PC-9 (cell line): ENCODE measurements around the gene LMOD3. TPM values are rescaled to one million over a fixed set of nuclear protein-coding genes. Genes with fewer than 3 reads are reported as not detected.

ENCODE experiments used
- BruUV-seq: library from RNA; stranded (reverse); fragments of 400-500 nt; replicated peaks from 2 replicates; lab custom pipeline; 2021; lab: Mats Ljungman, UMichigan
- CTCF ChIA-PET: fragments of 300-600 bp; sonication (Branson Sonifier 250); formaldehyde crosslinking; loops from one replicate; lab custom pipeline; 2022; ENCODE audit warnings: antibody characterized with exemption; lab: Charles Lee
- POLR2A ChIA-PET: fragments of 300-600 bp; sonication (Branson Sonifier 250); formaldehyde crosslinking; loops from one replicate; lab custom pipeline; 2022; ENCODE audit warnings: antibody characterized with exemption; ENCODE audit not compliant: unreplicated experiment; lab: Charles Lee
- DNase-seq, 2 experiments: peaks; one replicate each; pipeline versions ENCODE4 v3.0.0 to v3.0.0-alpha.2; 2015 to 2022; ENCODE audit warnings: mixed read lengths in 1 of 2
- H2AFZ ChIP-seq: fragments of 200-600 bp; sonication (generic); 2 replicates; pipeline ENCODE4 v1.8.1; 2017; ENCODE audit warnings: antibody characterized with exemption
- H3F3A ChIP-seq: fragments of 200-600 bp; sonication (generic); 2 replicates; pipeline ENCODE4 v1.8.1; 2017; ENCODE audit warnings: antibody characterized with exemption, mild to moderate bottlenecking, low read depth; ENCODE audit not compliant: insufficient read depth
- H3K27ac ChIP-seq: fragments of 200-600 bp; sonication (generic); 2 replicates; pipeline ENCODE4 v1.6.1; 2016; ENCODE audit warnings: mixed run types
- H3K27me3 ChIP-seq: fragments of 200-600 bp; sonication (generic); 2 replicates; pipeline ENCODE4 v1.6.1; 2016; ENCODE audit warnings: low read depth, mixed run types; ENCODE audit not compliant: insufficient read depth
- H3K36me3 ChIP-seq: fragments of 200-600 bp; sonication (generic); 2 replicates; pipeline ENCODE4 v1.6.1; 2016; ENCODE audit warnings: low read depth, mixed run types
- H3K4me1 ChIP-seq: fragments of 200-600 bp; sonication (generic); replicated peaks from 2 replicates; pipeline ENCODE4 v1.6.1; 2016; ENCODE audit warnings: mixed run types; ENCODE audit not compliant: insufficient read depth
- H3K4me2 ChIP-seq: fragments of 200-600 bp; sonication (generic); 2 replicates; pipeline ENCODE4 v1.6.1; 2017; ENCODE audit warnings: mixed run types
- H3K4me3 ChIP-seq: fragments of 200-600 bp; sonication (generic); 2 replicates; pipeline ENCODE4 v1.6.1; 2016; ENCODE audit warnings: mixed run types
- H3K79me2 ChIP-seq: fragments of 200-600 bp; sonication (generic); 2 replicates; pipeline ENCODE4 v1.6.1; 2017; ENCODE audit warnings: low read depth, mixed run types
- H3K9me2 ChIP-seq: fragments of 200-600 bp; sonication (generic); 2 replicates; pipeline ENCODE4 v1.8.1; 2017; ENCODE audit warnings: mild to moderate bottlenecking; ENCODE audit not compliant: insufficient read depth
- H3K9me3 ChIP-seq: fragments of 200-600 bp; sonication (generic); 2 replicates; pipeline ENCODE4 v1.8.1; 2016; ENCODE audit warnings: low read depth; ENCODE audit not compliant: insufficient read depth
- H4K20me1 ChIP-seq: fragments of 200-600 bp; sonication (generic); 2 replicates; pipeline ENCODE4 v1.8.1; 2017; ENCODE audit not compliant: insufficient read depth
- EZH2 ChIP-seq: fragments of 200-600 bp; sonication (generic); IDR thresholded peaks from 2 replicates; pipeline ENCODE4 v1.8.0; 2017; ENCODE audit warnings: antibody characterized with exemption, low read depth
- intact Hi-C: fragments of 100-400 bp; cut with micrococcal nuclease; formaldehyde crosslinking; loops from one replicate; pipeline ENCODE4 v1.10.0; 2022; ENCODE audit not compliant: unreplicated experiment
- total RNA-seq: library from RNA; stranded (reverse); gene quantifications from 2 replicates; pipeline ENCODE4 v1.2.3, GENCODE V29; 2021
- TF ChIP-seq, protein P1 (sequence below): fragments of 200-600 bp; sonication (generic); conservative IDR thresholded peaks from 2 replicates; pipeline ENCODE4 v1.6.1; 2017; ENCODE audit warnings: mixed run types, antibody characterized with exemption, mild to moderate bottlenecking, moderate library complexity

The LMOD3 gene
- total RNA-seq, 1 experiment from 2014 or later, result not detected

DNA sequence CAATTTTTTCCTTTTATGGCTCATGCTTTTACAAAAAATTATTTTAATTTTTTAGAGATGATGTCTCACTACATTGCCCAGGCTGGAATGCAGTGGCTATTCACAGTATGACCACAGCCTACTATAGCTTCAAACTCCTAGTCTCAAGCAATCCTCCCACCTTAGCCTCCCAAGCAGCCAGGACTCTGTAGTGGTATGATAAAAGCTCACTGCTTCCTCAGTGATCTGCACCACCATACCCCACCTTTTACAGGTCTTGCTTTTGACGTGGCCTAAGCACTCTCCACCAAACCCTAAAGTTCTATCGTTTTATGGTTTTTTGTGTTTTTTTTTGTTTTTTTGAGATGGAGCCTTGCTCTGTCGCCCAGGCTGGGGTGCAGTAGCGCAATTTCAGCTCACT is 56.3 kb downstream of the LMOD3 start:
- CTCF ChIA-PET, result no interaction called here
- POLR2A ChIA-PET, result no interaction called here

GRCh38 chr3:69065318-69065964 is 57.0 kb downstream of the LMOD3 start:
- no peaks in the 10 kb centered on the region; the same call in 1 of the 2 replicates for H3K36me3 ChIP-seq
- no TSS peak for BruUV-seq

More for the DNA sequence above, 56.3 kb downstream of the LMOD3 start:
- H2AFZ ChIP-seq, result no peak overlapping the region
- H3K4me2 ChIP-seq, result no peak overlapping the region
- H4K20me1 ChIP-seq, result no peaks in the 10 kb centered on the region
- H3K27me3 ChIP-seq, result no peaks in the 10 kb centered on the region
- intact Hi-C loops, result no loop called here
- H3K36me3 ChIP-seq, result no peaks in the 10 kb centered on the region; the same call in 1 of the 2 replicates
- H3K4me3 ChIP-seq, result no peak overlapping the region
- H3F3A ChIP-seq, result no peaks in the 10 kb centered on the region
- H3K9me3 ChIP-seq, result no peaks in the 10 kb centered on the region
- no peak for DNase-seq
- no peaks in the 10 kb centered on the region for H3K79me2 ChIP-seq
- no peak overlapping the region for H3K27ac ChIP-seq
- no TSS peak for BruUV-seq
- TF ChIP-seq EZH2, result no peak
- TF ChIP-seq, protein P1, sequence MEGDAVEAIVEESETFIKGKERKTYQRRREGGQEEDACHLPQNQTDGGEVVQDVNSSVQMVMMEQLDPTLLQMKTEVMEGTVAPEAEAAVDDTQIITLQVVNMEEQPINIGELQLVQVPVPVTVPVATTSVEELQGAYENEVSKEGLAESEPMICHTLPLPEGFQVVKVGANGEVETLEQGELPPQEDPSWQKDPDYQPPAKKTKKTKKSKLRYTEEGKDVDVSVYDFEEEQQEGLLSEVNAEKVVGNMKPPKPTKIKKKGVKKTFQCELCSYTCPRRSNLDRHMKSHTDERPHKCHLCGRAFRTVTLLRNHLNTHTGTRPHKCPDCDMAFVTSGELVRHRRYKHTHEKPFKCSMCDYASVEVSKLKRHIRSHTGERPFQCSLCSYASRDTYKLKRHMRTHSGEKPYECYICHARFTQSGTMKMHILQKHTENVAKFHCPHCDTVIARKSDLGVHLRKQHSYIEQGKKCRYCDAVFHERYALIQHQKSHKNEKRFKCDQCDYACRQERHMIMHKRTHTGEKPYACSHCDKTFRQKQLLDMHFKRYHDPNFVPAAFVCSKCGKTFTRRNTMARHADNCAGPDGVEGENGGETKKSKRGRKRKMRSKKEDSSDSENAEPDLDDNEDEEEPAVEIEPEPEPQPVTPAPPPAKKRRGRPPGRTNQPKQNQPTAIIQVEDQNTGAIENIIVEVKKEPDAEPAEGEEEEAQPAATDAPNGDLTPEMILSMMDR, result no peak
- no peaks in the 10 kb centered on the region for H3K9me2 ChIP-seq
- no peaks in the 10 kb centered on the region for H3K4me1 ChIP-seq

GRCh38 chr3:69063636-69064035 is 58.8 kb downstream of the LMOD3 start:
- TF ChIP-seq, protein P1, result no peak
- no peak for TF ChIP-seq EZH2
- no peaks in the 10 kb centered on the region for H3K4me1 ChIP-seq
- no peak for DNase-seq
- H2AFZ ChIP-seq, result no peak overlapping the region
- H3K4me3 ChIP-seq, result no peak overlapping the region
- no peaks in the 10 kb centered on the region for H3K9me3 ChIP-seq
- no peaks in the 10 kb centered on the region for H3F3A ChIP-seq
- H3K9me2 ChIP-seq, result no peaks in the 10 kb centered on the region
- no peak overlapping the region for H3K4me2 ChIP-seq
- H3K27ac ChIP-seq, result no peak overlapping the region
- BruUV-seq, result no TSS peak
- ChIA-PET CTCF (no interaction called here), POLR2A (interaction anchor here (0.7 kb wide), 1 partner anchor 22 kb away, joined by 3 read pairs; no protein-coding TSS in a partner anchor)
- intact Hi-C loops, result no loop called here
- H3K36me3 ChIP-seq, result no peaks in the 10 kb centered on the region; the same call in 1 of the 2 replicates
- no peaks in the 10 kb centered on the region for H4K20me1 ChIP-seq
- no peaks in the 10 kb centered on the region for H3K79me2 ChIP-seq
- no peaks in the 10 kb centered on the region for H3K27me3 ChIP-seq

More at GRCh38 chr3:69065318-69065964, 57.0 kb downstream of the LMOD3 start:
- H3K4me3 ChIP-seq, result no peak overlapping the region
- CTCF ChIA-PET, result no interaction called here
- H3K4me2 ChIP-seq, result no peak overlapping the region
- POLR2A ChIA-PET, result no interaction called here
- intact Hi-C loops, result no loop called here
- TF ChIP-seq, protein P1, result no peak
- TF ChIP-seq EZH2, result no peak
- no peak overlapping the region for H3K27ac ChIP-seq
- no peaks in the 10 kb centered on the region for H3K27me3 ChIP-seq
- H4K20me1 ChIP-seq, result no peaks in the 10 kb centered on the region
- DNase-seq, result no peak
- H3K79me2 ChIP-seq, result no peaks in the 10 kb centered on the region
- no peak overlapping the region for H2AFZ ChIP-seq
- H3K9me3 ChIP-seq, result no peaks in the 10 kb centered on the region
- H3K4me1 ChIP-seq, result no peaks in the 10 kb centered on the region
- H3F3A ChIP-seq, result no peaks in the 10 kb centered on the region
- no peaks in the 10 kb centered on the region for H3K9me2 ChIP-seq
